ENCODE measurements around the gene PDE6H. TPM values are rescaled to one million over a fixed set of nuclear protein-coding genes. Genes with fewer than 3 reads are reported as not detected.

PDE6H gene
- total and polyA plus RNA-seq, 2 experiments from 2014 or later = not detected

- TF ChIP-seq EZH2 (IDR thresholded peaks at IDR 0.05; ENCODE audit: borderline replicate concordance) = no peak
- TF ChIP-seq CTCF (IDR thresholded peaks at IDR 0.05; ENCODE audit: poor library complexity) = no peak
- TF ChIP-seq EZH2phosphoT487 (IDR thresholded peaks at IDR 0.05; ENCODE audit: low read depth, severe bottlenecking, unreplicated experiment) = no peak
- no peak overlapping the region for H3K4me2 ChIP-seq
- no peak overlapping the region for H2AFZ ChIP-seq
- no peaks in the 10 kb centered on the region for H3K4me1 ChIP-seq (ENCODE audit: insufficient read depth)
- no peaks in the 10 kb centered on the region for H3K9me3 ChIP-seq (ENCODE audit: low read depth)
- WGBS (ENCODE audit: low lambda C conversion rate, missing lambda C conversion rate) = 97% methylated on average over 3 of the region's 3 CpGs
- DNase-seq (ENCODE audit: low spot score) = no peak
- H3K27ac ChIP-seq = no peak overlapping the region
- no peaks in the 10 kb centered on the region for H3K36me3 ChIP-seq (replicated peaks; ENCODE audit: insufficient read depth, low read depth)
- no peaks in the 10 kb centered on the region for H3K27me3 ChIP-seq
- H3K79me2 ChIP-seq = no peaks in the 10 kb centered on the region
- H4K20me1 ChIP-seq (ENCODE audit: insufficient read depth, poor library complexity, severe bottlenecking) = no peaks in the 10 kb centered on the region
- no peak overlapping the region for H3K4me3 ChIP-seq
- no peaks in the 10 kb centered on the region for H3K9me2 ChIP-seq (replicated peaks; ENCODE audit: insufficient read depth)
Measured at GRCh38 chr12:14962797-14963196, 10.0 kb upstream of the PDE6H start.

GRCh38 chr12:14963520-14963919 is 9.3 kb upstream of the PDE6H start:
- H3K9me2 ChIP-seq (replicated peaks; ENCODE audit: insufficient read depth) = no peaks in the 10 kb centered on the region
- no peaks in the 10 kb centered on the region for H3K36me3 ChIP-seq (replicated peaks; ENCODE audit: insufficient read depth, low read depth)
- no peak for DNase-seq (ENCODE audit: low spot score)
- H3K4me1 ChIP-seq (ENCODE audit: insufficient read depth) = no peaks in the 10 kb centered on the region
- no peak overlapping the region for H2AFZ ChIP-seq
- no peaks in the 10 kb centered on the region for H3K27me3 ChIP-seq
- WGBS (ENCODE audit: low lambda C conversion rate, missing lambda C conversion rate) = 90% methylated on average over 7 of the region's 7 CpGs
- no peaks in the 10 kb centered on the region for H3K79me2 ChIP-seq
- H3K9me3 ChIP-seq (ENCODE audit: low read depth) = no peaks in the 10 kb centered on the region
- no peak overlapping the region for H3K4me2 ChIP-seq
- TF ChIP-seq EZH2phosphoT487 (IDR thresholded peaks at IDR 0.05; ENCODE audit: low read depth, severe bottlenecking, unreplicated experiment) (no peak), EZH2 (IDR thresholded peaks at IDR 0.05; ENCODE audit: borderline replicate concordance) (no peak), CTCF (IDR thresholded peaks at IDR 0.05; ENCODE audit: poor library complexity) (no peak)
- H3K4me3 ChIP-seq = no peak overlapping the region
- H3K27ac ChIP-seq = no peak overlapping the region
- H4K20me1 ChIP-seq (ENCODE audit: insufficient read depth, poor library complexity, severe bottlenecking) = no peaks in the 10 kb centered on the region

- Histone ChIP-seq H3K4me3 (no peak overlapping the region), H3K79me2 (no peaks in the 10 kb centered on the region), H3K27me3 (no peaks in the 10 kb centered on the region), H3K27ac (no peak overlapping the region), H3K4me1 (ENCODE audit: insufficient read depth) (no peaks in the 10 kb centered on the region), H3K36me3 (replicated peaks; ENCODE audit: insufficient read depth, low read depth) (no peaks in the 10 kb centered on the region), H3K4me2 (no peak overlapping the region), H3K9me3 (ENCODE audit: low read depth) (no peaks in the 10 kb centered on the region), H2AFZ (no peak overlapping the region), H3K9me2 (replicated peaks; ENCODE audit: insufficient read depth) (no peaks in the 10 kb centered on the region), H4K20me1 (ENCODE audit: insufficient read depth, poor library complexity, severe bottlenecking) (no peaks in the 10 kb centered on the region)
- no peak for TF ChIP-seq EZH2phosphoT487 (IDR thresholded peaks at IDR 0.05; ENCODE audit: low read depth, severe bottlenecking, unreplicated experiment)
- TF ChIP-seq CTCF (IDR thresholded peaks at IDR 0.05; ENCODE audit: poor library complexity) = no peak
- no peak for TF ChIP-seq EZH2 (IDR thresholded peaks at IDR 0.05; ENCODE audit: borderline replicate concordance)
- DNase-seq (ENCODE audit: low spot score) = no peak
- WGBS (ENCODE audit: low lambda C conversion rate, missing lambda C conversion rate) = 70% methylated on average over 2 of the region's 2 CpGs
Measured at GRCh38 chr12:14964406-14964805, 8.4 kb upstream of the PDE6H start.

- TF ChIP-seq EZH2 (IDR thresholded peaks at IDR 0.05; ENCODE audit: borderline replicate concordance) (no peak), EZH2phosphoT487 (IDR thresholded peaks at IDR 0.05; ENCODE audit: low read depth, severe bottlenecking, unreplicated experiment) (no peak), CTCF (IDR thresholded peaks at IDR 0.05; ENCODE audit: poor library complexity) (no peak)
- DNase-seq (ENCODE audit: low spot score) = no peak
- Histone ChIP-seq H3K4me3 (no peak overlapping the region), H3K4me1 (ENCODE audit: insufficient read depth) (no peaks in the 10 kb centered on the region), H2AFZ (no peak overlapping the region), H4K20me1 (ENCODE audit: insufficient read depth, poor library complexity, severe bottlenecking) (no peaks in the 10 kb centered on the region), H3K79me2 (no peaks in the 10 kb centered on the region), H3K27me3 (no peaks in the 10 kb centered on the region), H3K9me2 (replicated peaks; ENCODE audit: insufficient read depth) (no peaks in the 10 kb centered on the region), H3K9me3 (ENCODE audit: low read depth) (no peaks in the 10 kb centered on the region), H3K4me2 (no peak overlapping the region), H3K27ac (no peak overlapping the region), H3K36me3 (replicated peaks; ENCODE audit: insufficient read depth, low read depth) (no peaks in the 10 kb centered on the region)
- WGBS (ENCODE audit: low lambda C conversion rate, missing lambda C conversion rate) = 80% methylated on average over 2 of the region's 2 CpGs
Measured at GRCh38 chr12:14965221-14965620, 7.6 kb upstream of the PDE6H start.

Measured in hepatocyte (in vitro differentiated cells).